HepG2 (cell line): ENCODE data around the gene APBA1. TPM values are rescaled to one million over a fixed set of nuclear protein-coding genes. Genes with fewer than 3 reads are reported as not detected.

ENCODE experiments used
- ATAC-seq: fragments of 200-7000 bp; cut with Tn5 transposase; 3 replicates; pipeline ENCODE4 v1.9.1; 2020; ENCODE audit warnings: mild to moderate bottlenecking, moderate library complexity
- BruUV-seq: library from RNA; stranded (reverse); fragments of 400-500 nt; replicated peaks from 2 replicates; lab custom pipeline; 2021; lab: Mats Ljungman, UMichigan
- CTCF ChIA-PET: fragments of 300-600 bp; formaldehyde crosslinking; extraction: SDS; loops from one replicate; lab custom pipeline; 2021; ENCODE audit warnings: low total read pairs, inconsistent platforms, low intra/inter-chr PET ratio; lab: Yijun Ruan, JAX
- POLR2A ChIA-PET: fragments of 350-600 bp; sonication (Branson Sonifier 250); formaldehyde crosslinking; loops from one replicate; lab custom pipeline; 2020; ENCODE audit warnings: antibody characterized with exemption, inconsistent platforms; lab: Yijun Ruan, JAX
- DNase-seq: peaks from one replicate; pipeline ENCODE4 v3.0.0-alpha.2; 2015; ENCODE audit warnings: low spot score
- FAIRE-seq: peaks from 3 replicates; lab custom pipeline; 2011; peaks lifted over from hg19 to GRCh38; lab: Jason Lieb, UNC
- H2AFZ ChIP-seq: one replicate; pipeline ENCODE4 v1.6.1; 2011; ENCODE audit warnings: low read length, inconsistent platforms
- H3K27ac ChIP-seq: fragments of 300-600 bp; 3 replicates; pipeline ENCODE4 v1.8.0; 2011; ENCODE audit warnings: mixed run types, mild to moderate bottlenecking, mixed read lengths, low read length, inconsistent platforms; ENCODE audit not compliant: insufficient read depth; ENCODE audit errors: extremely low read length
- H3K27me3 ChIP-seq, 2 experiments: fragments of 200-600 bp in 1 of 2; 2 replicates in 1 of 2; 3 replicates in 1 of 2; pipeline versions ENCODE4 v1.6.0 to v1.8.0; 2011; ENCODE audit warnings: low read length in 2 of 2, mild to moderate bottlenecking in 2 of 2, moderate library complexity in 2 of 2, inconsistent platforms in 1 of 2; ENCODE audit not compliant: insufficient read depth in 2 of 2, control insufficient read depth in 1 of 2
- H3K36me3 ChIP-seq, 2 experiments: fragments of 200-600 bp in 1 of 2; replicated peaks in 1 of 2; 2 replicates in 1 of 2; 3 replicates in 1 of 2; pipeline versions ENCODE4 v1.5.1 to v1.8.0; 2011; ENCODE audit warnings: low read length in 2 of 2, inconsistent platforms in 1 of 2; ENCODE audit not compliant: insufficient read depth in 2 of 2, control insufficient read depth in 1 of 2
- H3K4me1 ChIP-seq: 2 replicates; pipeline ENCODE4 v1.5.1; 2012; ENCODE audit warnings: low read length, inconsistent platforms; ENCODE audit not compliant: insufficient read depth
- H3K4me2 ChIP-seq: 2 replicates; pipeline ENCODE4 v1.6.0; 2011; ENCODE audit warnings: low read depth, low read length, inconsistent platforms
- H3K4me3 ChIP-seq, 3 experiments: fragments of 200-600 bp in 1 of 3; sonication (generic), shearing (Covaris generic) in 1 of 3; replicated peaks in 1 of 3; 2 replicates each; pipeline ENCODE4 v1.5.1; 2011 to 2016; ENCODE audit warnings: low read length in 3 of 3, inconsistent platforms in 2 of 3, low read depth in 2 of 3, mild to moderate bottlenecking in 2 of 3, control low read depth in 1 of 3, mixed read lengths in 1 of 3; ENCODE audit not compliant: insufficient read depth in 1 of 3
- H3K79me2 ChIP-seq: one replicate; pipeline ENCODE4 v1.6.1; 2011; ENCODE audit warnings: low read length, inconsistent platforms; ENCODE audit not compliant: insufficient read depth
- H3K9ac ChIP-seq: 2 replicates; pipeline ENCODE4 v1.6.0; 2011; ENCODE audit warnings: mild to moderate bottlenecking, low read depth, low read length, inconsistent platforms; ENCODE audit not compliant: insufficient read depth
- H3K9me3 ChIP-seq: 2 replicates; pipeline ENCODE4 v1.5.1; 2012; ENCODE audit warnings: mild to moderate bottlenecking, low read length
- H4K20me1 ChIP-seq: 2 replicates; pipeline ENCODE4 v1.6.0; 2011; ENCODE audit warnings: inconsistent platforms, mild to moderate bottlenecking, low read length, moderate library complexity; ENCODE audit not compliant: insufficient read depth
- ATF7 ChIP-seq, 2 experiments: fragments of 450-650 bp in 1 of 2; sonication (generic) in 1 of 2; formaldehyde crosslinking in 1 of 2; IDR thresholded peaks; 2 replicates each; pipeline versions ENCODE4 v1.4.0 to v1.6.1; 2016 to 2020; ENCODE audit warnings: antibody characterized with exemption in 1 of 2, mild to moderate bottlenecking in 1 of 2, missing genetic modification reagents in 1 of 2
- MNT ChIP-seq: fragments of 450-650 bp; IDR thresholded peaks from 2 replicates; pipeline ENCODE4 v1.6.1; 2016
- ZFP62 ChIP-seq: sonication (generic); formaldehyde crosslinking; IDR thresholded peaks from 2 replicates; pipeline ENCODE4 v1.4.0; 2020; ENCODE audit warnings: missing genetic modification reagents
- ZNF790 ChIP-seq: sonication (generic); formaldehyde crosslinking; IDR thresholded peaks from 2 replicates; pipeline ENCODE4 v1.8.0; 2022; ENCODE audit warnings: missing genetic modification reagents, mild to moderate bottlenecking, borderline replicate concordance
- WGBS: methylation state at CpG from one replicate; pipeline ENCODE4 v1.1.6; 2017; ENCODE audit warnings: low lambda C conversion rate; 5-methylcytosine and 5-hydroxymethylcytosine counted together
- in situ Hi-C: cut with HindIII; loops from 2 replicates; pipeline ENCODE4 v1.10.0; 2017; ENCODE audit warnings: low pct_unique_long_range_greater_than_20kb; ENCODE audit not compliant: extremely low pct_ligation_motif_present
- intact Hi-C: fragments of 100-400 bp; cut with micrococcal nuclease; formaldehyde crosslinking; loops from one replicate; pipeline ENCODE4 v1.10.0; 2022; ENCODE audit not compliant: unreplicated experiment
- polyA plus RNA-seq, 8 experiments: library from polyadenylated mRNA; depleted of rRNA in 3 of 8; stranded (reverse) in 7 of 8; unstranded in 1 of 8; fragments of >200 nt; fragmentation: Illumina TruSeq in 4 of 8; extraction: Trizol in 4 of 8; gene quantifications; 2 replicates each; pipeline versions ENCODE4 v1.2.1 to v1.2.3, GENCODE V29; 2011 to 2016; ENCODE audit warnings: low read depth in 4 of 8, missing spikeins in 1 of 8, mixed read lengths in 1 of 8; ENCODE audit not compliant: insufficient read depth in 1 of 8
- total RNA-seq, 5 experiments: library from RNA; depleted of rRNA; stranded (reverse); fragments of >200 nt; fragmentation: Illumina TruSeq; extraction: Trizol; gene quantifications; 2 replicates each; pipeline ENCODE4 v1.2.3, GENCODE V29; 2016; ENCODE audit warnings: low read depth in 1 of 5
- TF ChIP-seq, protein P1 (sequence below): sonication (generic); formaldehyde crosslinking; IDR thresholded peaks from 2 replicates; pipeline ENCODE4 v1.4.0; 2020; ENCODE audit warnings: mild to moderate bottlenecking, missing genetic modification reagents
- TF ChIP-seq, protein P2 (sequence below): IDR thresholded peaks from 2 replicates; pipeline ENCODE4 v1.6.1; 2016; ENCODE audit warnings: low read depth
- TF ChIP-seq, protein P3 (sequence below): sonication (generic); formaldehyde crosslinking; IDR thresholded peaks from 2 replicates; pipeline ENCODE4 v1.4.0; 2020; ENCODE audit warnings: missing genetic modification reagents, borderline replicate concordance

APBA1 gene
- total and polyA plus RNA-seq, 2 of the 13 experiments (the other 11 are each of a cell fraction or from before 2014, with no cell fraction given), result 0.15 TPM; not detected in 1

- TF ChIP-seq, protein P1, sequence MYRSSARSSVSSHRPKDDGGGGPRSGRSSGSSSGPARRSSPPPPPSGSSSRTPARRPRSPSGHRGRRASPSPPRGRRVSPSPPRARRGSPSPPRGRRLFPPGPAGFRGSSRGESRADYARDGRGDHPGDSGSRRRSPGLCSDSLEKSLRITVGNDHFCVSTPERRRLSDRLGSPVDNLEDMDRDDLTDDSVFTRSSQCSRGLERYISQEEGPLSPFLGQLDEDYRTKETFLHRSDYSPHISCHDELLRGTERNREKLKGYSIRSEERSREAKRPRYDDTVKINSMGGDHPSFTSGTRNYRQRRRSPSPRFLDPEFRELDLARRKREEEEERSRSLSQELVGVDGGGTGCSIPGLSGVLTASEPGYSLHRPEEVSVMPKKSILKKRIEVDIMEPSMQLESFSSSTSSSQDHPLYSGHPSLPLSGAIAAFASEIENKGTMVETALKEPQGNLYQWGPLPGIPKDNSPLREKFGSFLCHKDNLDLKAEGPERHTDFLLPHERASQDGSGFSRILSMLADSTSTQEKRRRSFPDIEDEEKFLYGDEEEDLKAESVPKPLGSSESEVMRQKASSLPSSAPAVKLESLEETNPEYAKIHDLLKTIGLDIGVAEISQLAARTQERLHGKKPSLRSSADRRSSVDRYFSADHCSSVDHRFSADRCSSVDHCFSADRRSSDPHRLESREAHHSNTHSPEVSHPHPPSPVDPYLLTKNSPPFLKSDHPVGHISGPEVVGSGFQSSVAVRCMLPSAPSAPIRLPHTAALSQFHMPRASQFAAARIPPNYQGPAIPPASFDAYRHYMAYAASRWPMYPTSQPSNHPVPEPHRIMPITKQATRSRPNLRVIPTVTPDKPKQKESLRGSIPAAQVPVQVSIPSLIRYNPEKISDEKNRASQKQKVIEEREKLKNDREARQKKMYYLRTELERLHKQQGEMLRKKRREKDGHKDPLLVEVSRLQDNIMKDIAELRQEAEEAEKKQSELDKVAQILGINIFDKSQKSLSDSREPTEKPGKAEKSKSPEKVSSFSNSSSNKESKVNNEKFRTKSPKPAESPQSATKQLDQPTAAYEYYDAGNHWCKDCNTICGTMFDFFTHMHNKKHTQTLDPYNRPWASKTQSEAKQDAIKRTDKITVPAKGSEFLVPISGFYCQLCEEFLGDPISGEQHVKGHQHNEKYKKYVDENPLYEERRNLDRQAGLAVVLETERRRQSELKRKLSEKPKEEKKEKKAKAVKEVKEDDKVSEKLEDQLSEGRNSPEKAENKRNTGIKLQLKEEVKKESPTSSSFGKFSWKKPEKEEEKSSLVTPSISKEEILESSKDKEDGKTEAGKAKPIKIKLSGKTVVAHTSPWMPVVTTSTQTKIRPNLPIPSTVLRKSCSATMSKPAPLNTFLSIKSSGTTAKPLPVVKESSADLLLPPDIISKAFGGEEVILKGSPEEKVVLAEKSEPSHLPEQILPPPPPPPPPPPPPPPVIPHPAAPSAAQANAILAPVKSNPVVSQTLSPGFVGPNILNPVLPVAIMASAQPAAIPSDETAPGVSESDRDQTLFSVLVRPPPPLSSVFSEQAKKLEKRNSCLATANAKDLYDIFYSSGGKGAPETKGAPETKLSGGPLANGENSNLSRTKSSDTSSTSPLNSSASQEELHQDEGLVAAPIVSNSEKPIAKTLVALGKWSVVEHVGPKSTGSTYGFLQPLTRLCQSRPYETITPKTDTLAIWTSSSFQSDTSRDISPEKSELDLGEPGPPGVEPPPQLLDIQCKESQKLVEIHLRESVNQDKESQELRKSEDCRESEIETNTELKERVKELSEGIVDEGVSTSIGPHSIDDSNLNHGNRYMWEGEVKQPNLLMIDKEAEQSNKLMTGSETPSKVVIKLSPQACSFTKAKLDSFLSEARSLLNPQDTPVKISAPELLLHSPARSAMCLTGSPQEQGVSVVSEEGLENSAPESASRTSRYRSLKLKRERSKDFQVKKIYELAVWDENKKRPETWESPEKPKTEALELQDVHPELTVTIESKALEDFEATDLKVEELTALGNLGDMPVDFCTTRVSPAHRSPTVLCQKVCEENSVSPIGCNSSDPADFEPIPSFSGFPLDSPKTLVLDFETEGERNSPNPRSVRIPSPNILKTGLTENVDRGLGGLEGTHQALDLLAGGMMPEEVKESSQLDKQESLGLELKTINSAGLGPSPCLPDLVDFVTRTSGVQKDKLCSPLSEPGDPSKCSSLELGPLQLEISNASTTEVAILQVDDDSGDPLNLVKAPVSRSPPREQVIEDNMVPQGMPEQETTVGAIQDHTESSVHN (CRISPR knock-in tag), result no peak
- TF ChIP-seq, all 625 proteins: peak for 0
These were observed 177.4 kb downstream of the APBA1 start (continued) for GRCh38 chr9:69494763-69495162.

GRCh38 chr9:69494208-69494607, 178.0 kb downstream of the APBA1 start:
- ATAC-seq, result no peak
- TF ChIP-seq ZFP62, result no peak
- TF ChIP-seq, protein P2, sequence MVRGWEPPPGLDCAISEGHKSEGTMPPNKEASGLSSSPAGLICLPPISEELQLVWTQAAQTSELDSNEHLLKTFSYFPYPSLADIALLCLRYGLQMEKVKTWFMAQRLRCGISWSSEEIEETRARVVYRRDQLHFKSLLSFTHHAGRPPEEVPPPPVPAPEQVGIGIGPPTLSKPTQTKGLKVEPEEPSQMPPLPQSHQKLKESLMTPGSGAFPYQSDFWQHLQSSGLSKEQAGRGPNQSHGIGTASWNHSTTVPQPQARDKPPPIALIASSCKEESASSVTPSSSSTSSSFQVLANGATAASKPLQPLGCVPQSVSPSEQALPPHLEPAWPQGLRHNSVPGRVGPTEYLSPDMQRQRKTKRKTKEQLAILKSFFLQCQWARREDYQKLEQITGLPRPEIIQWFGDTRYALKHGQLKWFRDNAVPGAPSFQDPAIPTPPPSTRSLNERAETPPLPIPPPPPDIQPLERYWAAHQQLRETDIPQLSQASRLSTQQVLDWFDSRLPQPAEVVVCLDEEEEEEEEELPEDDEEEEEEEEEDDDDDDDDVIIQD (CRISPR knock-in tag), result no peak
- peak; percentile 60 for TF ChIP-seq ATF7 (IDR thresholded peaks at IDR 0.05)
- TF ChIP-seq ATF7 (CRISPR knock-in tag; IDR thresholded peaks at IDR 0.05), result no peak
- TF ChIP-seq ZNF790 (CRISPR knock-in tag), result no peak
- no peak for TF ChIP-seq MNT
- TF ChIP-seq, protein P3, sequence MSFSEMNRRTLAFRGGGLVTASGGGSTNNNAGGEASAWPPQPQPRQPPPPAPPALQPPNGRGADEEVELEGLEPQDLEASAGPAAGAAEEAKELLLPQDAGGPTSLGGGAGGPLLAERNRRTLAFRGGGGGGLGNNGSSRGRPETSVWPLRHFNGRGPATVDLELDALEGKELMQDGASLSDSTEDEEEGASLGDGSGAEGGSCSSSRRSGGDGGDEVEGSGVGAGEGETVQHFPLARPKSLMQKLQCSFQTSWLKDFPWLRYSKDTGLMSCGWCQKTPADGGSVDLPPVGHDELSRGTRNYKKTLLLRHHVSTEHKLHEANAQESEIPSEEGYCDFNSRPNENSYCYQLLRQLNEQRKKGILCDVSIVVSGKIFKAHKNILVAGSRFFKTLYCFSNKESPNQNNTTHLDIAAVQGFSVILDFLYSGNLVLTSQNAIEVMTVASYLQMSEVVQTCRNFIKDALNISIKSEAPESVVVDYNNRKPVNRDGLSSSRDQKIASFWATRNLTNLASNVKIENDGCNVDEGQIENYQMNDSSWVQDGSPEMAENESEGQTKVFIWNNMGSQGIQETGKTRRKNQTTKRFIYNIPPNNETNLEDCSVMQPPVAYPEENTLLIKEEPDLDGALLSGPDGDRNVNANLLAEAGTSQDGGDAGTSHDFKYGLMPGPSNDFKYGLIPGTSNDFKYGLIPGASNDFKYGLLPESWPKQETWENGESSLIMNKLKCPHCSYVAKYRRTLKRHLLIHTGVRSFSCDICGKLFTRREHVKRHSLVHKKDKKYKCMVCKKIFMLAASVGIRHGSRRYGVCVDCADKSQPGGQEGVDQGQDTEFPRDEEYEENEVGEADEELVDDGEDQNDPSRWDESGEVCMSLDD (CRISPR knock-in tag), result no peak
- TF ChIP-seq, all 625 proteins: peak for 1
- Histone ChIP-seq H3K9me3 (no peaks in the 10 kb centered on the region), H3K36me3 (no peaks in the 10 kb centered on the region), H3K4me2 (no peak overlapping the region), H3K27ac (no peak overlapping the region), H3K4me1 (no peaks in the 10 kb centered on the region), H3K27me3 (peaks cover 0 to 26% of the 10 kb centered on the region in 2 experiments; a peak in 4 of 5 replicates), H3K4me3 (no peak overlapping the region), H4K20me1 (no peaks in the 10 kb centered on the region), H2AFZ (no peak overlapping the region), H3K79me2 (no peaks in the 10 kb centered on the region), H3K9ac (no peak overlapping the region)
- DNase-seq (no peak), FAIRE-seq (no peak)
- CTCF ChIA-PET, result no interaction called here
- BruUV-seq, result no TSS peak
- in situ Hi-C loops (no loop called here), intact Hi-C loops (no loop called here)
- WGBS, result 42% methylated on average over 4 of the region's 4 CpGs
- POLR2A ChIA-PET, result no interaction called here
